Hepatocyte (in vitro differentiated cells): ENCODE results near the gene SHMT2. TPM values are rescaled to one million over a fixed set of nuclear protein-coding genes. Genes with fewer than 3 reads are reported as not detected.

Source experiments
- DNase-seq: peaks from one replicate; pipeline ENCODE4 v3.0.0-alpha.2; 2016; ENCODE audit warnings: low spot score
- H2AFZ ChIP-seq: fragments of 200-600 bp; sonication (generic); 2 replicates; pipeline ENCODE4 v1.6.0; 2016; ENCODE audit warnings: antibody characterized with exemption, mild to moderate bottlenecking
- H3K27ac ChIP-seq: fragments of 200-600 bp; sonication (generic); 2 replicates; pipeline ENCODE4 v1.5.1; 2016; ENCODE audit warnings: mild to moderate bottlenecking
- H3K27me3 ChIP-seq: fragments of 200-600 bp; sonication (generic); 2 replicates; pipeline ENCODE4 v1.6.1; 2016
- H3K36me3 ChIP-seq: fragments of 200-600 bp; sonication (generic); replicated peaks from 2 replicates; pipeline ENCODE4 v1.5.1; 2016; ENCODE audit warnings: low read depth; ENCODE audit not compliant: insufficient read depth
- H3K4me1 ChIP-seq: fragments of 200-600 bp; sonication (generic); 2 replicates; pipeline ENCODE4 v1.5.1; 2016; ENCODE audit warnings: mild to moderate bottlenecking, moderate library complexity; ENCODE audit not compliant: insufficient read depth
- H3K4me2 ChIP-seq: fragments of 200-600 bp; sonication (generic); 2 replicates; pipeline ENCODE4 v1.6.0; 2016
- H3K4me3 ChIP-seq: fragments of 200-600 bp; sonication (generic); 2 replicates; pipeline ENCODE4 v1.5.1; 2016; ENCODE audit warnings: mild to moderate bottlenecking
- H3K79me2 ChIP-seq: fragments of 200-600 bp; sonication (generic); 2 replicates; pipeline ENCODE4 v1.6.0; 2017; ENCODE audit warnings: mild to moderate bottlenecking
- H3K9me2 ChIP-seq: fragments of 200-600 bp; sonication (generic); replicated peaks from 2 replicates; pipeline ENCODE4 v1.6.0; 2017; ENCODE audit warnings: mild to moderate bottlenecking; ENCODE audit not compliant: insufficient read depth
- H3K9me3 ChIP-seq: fragments of 200-600 bp; sonication (generic); 2 replicates; pipeline ENCODE4 v1.5.1; 2016; ENCODE audit warnings: low read depth, mild to moderate bottlenecking
- H4K20me1 ChIP-seq: fragments of 200-600 bp; sonication (generic); 2 replicates; pipeline ENCODE4 v1.6.0; 2016; ENCODE audit warnings: mild to moderate bottlenecking; ENCODE audit not compliant: insufficient read depth, poor library complexity, severe bottlenecking
- CTCF ChIP-seq: fragments of 200-600 bp; sonication (generic); IDR thresholded peaks from 2 replicates; pipeline ENCODE4 v1.5.1; 2016; ENCODE audit warnings: antibody characterized with exemption, mild to moderate bottlenecking; ENCODE audit not compliant: poor library complexity
- EZH2 ChIP-seq: fragments of 200-600 bp; sonication (generic); IDR thresholded peaks from 2 replicates; pipeline ENCODE4 v1.6.1; 2016; ENCODE audit warnings: antibody characterized with exemption, mild to moderate bottlenecking, borderline replicate concordance
- EZH2phosphoT487 ChIP-seq: fragments of 200-600 bp; sonication (generic); IDR thresholded peaks from one replicate; pipeline ENCODE4 v1.6.1; 2018; ENCODE audit warnings: antibody characterized with exemption, mild to moderate bottlenecking, low read depth, moderate library complexity; ENCODE audit not compliant: unreplicated experiment, severe bottlenecking
- WGBS: methylation state at CpG from one replicate; pipeline ENCODE4 v1.1.6; 2016; ENCODE audit warnings: low lambda C conversion rate; ENCODE audit errors: missing lambda C conversion rate; 5-methylcytosine and 5-hydroxymethylcytosine counted together
- polyA plus RNA-seq: library from polyadenylated mRNA; unstranded; fragments of >200 nt; fragmentation: Nextera tagmentation; extraction: Ambion mirVana; gene quantifications from 2 replicates; pipeline ENCODE4 v1.2.1, GENCODE V29; 2016
- total RNA-seq: library from RNA; depleted of rRNA; stranded (reverse); fragments of >200 nt; gene quantifications from 2 replicates; pipeline ENCODE4 v1.2.3, GENCODE V29; 2014

The SHMT2 gene
- total and polyA plus RNA-seq, 2 experiments from 2014 or later = 126 to 168 TPM

DNA sequence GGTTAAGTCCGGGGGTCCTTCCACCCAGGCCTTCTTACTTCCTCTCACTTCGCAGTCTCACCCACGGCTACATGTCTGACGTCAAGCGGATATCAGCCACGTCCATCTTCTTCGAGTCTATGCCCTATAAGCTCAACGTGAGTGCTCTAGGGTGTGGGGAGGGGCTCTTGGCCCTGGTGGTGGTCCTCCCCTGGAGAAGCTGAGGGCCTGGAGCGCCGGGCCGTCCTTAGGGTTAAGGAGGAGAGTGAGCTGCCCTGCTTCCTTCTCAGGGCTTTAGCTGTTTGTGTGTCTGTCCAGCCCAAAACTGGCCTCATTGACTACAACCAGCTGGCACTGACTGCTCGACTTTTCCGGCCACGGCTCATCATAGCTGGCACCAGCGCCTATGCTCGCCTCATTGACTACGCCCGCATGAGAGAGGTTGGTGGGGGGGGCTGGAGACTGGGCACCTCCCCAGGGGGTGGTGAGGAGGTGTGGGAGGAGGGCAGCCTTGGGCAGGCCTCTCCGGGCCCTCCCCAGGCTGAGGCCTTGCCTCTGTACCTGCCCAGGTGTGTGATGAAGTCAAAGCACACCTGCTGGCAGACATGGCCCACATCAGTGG lies 2.7 kb downstream of the SHMT2 start:
- Histone ChIP-seq H3K4me1 (peaks cover 15% of the 10 kb centered on the region), H4K20me1 (peaks cover 5% of the 10 kb centered on the region)

DNA sequence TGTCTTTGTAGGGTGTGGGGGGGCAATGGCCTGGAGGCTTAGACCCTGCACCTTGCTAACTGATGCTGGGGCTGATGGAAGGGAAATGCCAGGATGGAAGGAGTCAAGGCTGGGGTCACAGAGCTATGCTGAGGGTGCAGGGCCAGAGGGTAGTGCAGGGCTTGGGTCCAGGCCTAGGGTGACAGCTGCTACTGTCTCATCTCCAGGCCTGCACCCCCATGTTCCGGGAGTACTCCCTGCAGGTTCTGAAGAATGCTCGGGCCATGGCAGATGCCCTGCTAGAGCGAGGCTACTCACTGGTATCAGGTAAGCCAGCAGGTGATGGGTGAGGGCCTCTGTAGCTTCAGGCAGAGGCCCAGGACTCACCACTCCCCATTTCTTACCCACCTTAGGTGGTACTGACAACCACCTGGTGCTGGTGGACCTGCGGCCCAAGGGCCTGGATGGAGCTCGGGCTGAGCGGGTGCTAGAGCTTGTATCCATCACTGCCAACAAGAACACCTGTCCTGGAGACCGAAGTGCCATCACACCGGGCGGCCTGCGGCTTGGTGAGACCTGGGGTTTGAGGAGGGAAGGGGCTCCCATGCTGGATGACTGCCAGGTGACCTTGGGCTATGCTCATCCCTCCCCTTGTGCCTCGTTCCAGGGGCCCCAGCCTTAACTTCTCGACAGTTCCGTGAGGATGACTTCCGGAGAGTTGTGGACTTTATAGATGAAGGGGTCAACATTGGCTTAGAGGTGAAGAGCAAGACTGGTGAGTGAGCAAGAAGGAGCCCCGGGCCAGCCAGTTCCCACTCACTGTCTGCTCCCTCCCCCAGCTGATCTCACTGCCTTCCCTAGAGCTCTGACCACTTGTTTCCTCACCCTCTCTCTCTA lies 4.1 kb downstream of the SHMT2 start:
- Histone ChIP-seq H3K27ac (no peak overlapping the region), H3K27me3 (peaks cover 35% of the 10 kb centered on the region), H3K4me2 (no peak overlapping the region), H3K9me3 (no peaks in the 10 kb centered on the region), H3K9me2 (no peaks in the 10 kb centered on the region), H3K4me3 (no peak overlapping the region), H3K4me1 (peaks cover 21% of the 10 kb centered on the region), H3K79me2 (peaks cover 17% of the 10 kb centered on the region), H4K20me1 (peaks cover 5% of the 10 kb centered on the region), H2AFZ (no peak overlapping the region), H3K36me3 (no peaks in the 10 kb centered on the region)
- no peak for DNase-seq
- 92% methylated on average over 15 of the region's 15 CpGs for WGBS
- TF ChIP-seq EZH2phosphoT487 (no peak), EZH2 (no peak), CTCF (no peak)

More for the DNA sequence above, 2.7 kb downstream of the SHMT2 start:
- H2AFZ ChIP-seq = no peak overlapping the region
- H3K9me3 ChIP-seq = no peaks in the 10 kb centered on the region
- H3K79me2 ChIP-seq = peaks cover 17% of the 10 kb centered on the region
- no peak for TF ChIP-seq CTCF
- TF ChIP-seq EZH2 = no peak
- no peak for TF ChIP-seq EZH2phosphoT487
- H3K27me3 ChIP-seq = peaks cover 32% of the 10 kb centered on the region
- DNase-seq = no peak
- no peak overlapping the region for H3K4me2 ChIP-seq
- no peak overlapping the region for H3K27ac ChIP-seq
- H3K4me3 ChIP-seq = no peak overlapping the region
- WGBS = 96% methylated on average over 19 of the region's 19 CpGs
- no peaks in the 10 kb centered on the region for H3K36me3 ChIP-seq
- H3K9me2 ChIP-seq = no peaks in the 10 kb centered on the region

GRCh38 chr12:57234233-57234570 lies 4.7 kb downstream of the SHMT2 start:
- H3K27ac ChIP-seq = no peak overlapping the region
- no peak overlapping the region for H3K4me2 ChIP-seq
- peaks cover 5% of the 10 kb centered on the region for H4K20me1 ChIP-seq
- 91% methylated on average over 3 of the region's 3 CpGs for WGBS
- peaks cover 39% of the 10 kb centered on the region for H3K27me3 ChIP-seq
- no peaks in the 10 kb centered on the region for H3K9me2 ChIP-seq
- H3K4me1 ChIP-seq = peaks cover 26% of the 10 kb centered on the region
- no peak overlapping the region for H3K4me3 ChIP-seq
- H3K9me3 ChIP-seq = no peaks in the 10 kb centered on the region
- H3K79me2 ChIP-seq = peaks cover 17% of the 10 kb centered on the region
- no peak for DNase-seq
- no peak for TF ChIP-seq EZH2phosphoT487
- TF ChIP-seq EZH2 = no peak
- no peak for TF ChIP-seq CTCF
- H2AFZ ChIP-seq = no peak overlapping the region
- H3K36me3 ChIP-seq = no peaks in the 10 kb centered on the region
